ENCODE data around the gene KCTD14.
"Not testable (repeated sequence)": the region's sequence is repeated elsewhere in the genome, so short reads cannot be mapped to it uniquely, and the experiment has no call there.

The KCTD14 gene

DNA sequence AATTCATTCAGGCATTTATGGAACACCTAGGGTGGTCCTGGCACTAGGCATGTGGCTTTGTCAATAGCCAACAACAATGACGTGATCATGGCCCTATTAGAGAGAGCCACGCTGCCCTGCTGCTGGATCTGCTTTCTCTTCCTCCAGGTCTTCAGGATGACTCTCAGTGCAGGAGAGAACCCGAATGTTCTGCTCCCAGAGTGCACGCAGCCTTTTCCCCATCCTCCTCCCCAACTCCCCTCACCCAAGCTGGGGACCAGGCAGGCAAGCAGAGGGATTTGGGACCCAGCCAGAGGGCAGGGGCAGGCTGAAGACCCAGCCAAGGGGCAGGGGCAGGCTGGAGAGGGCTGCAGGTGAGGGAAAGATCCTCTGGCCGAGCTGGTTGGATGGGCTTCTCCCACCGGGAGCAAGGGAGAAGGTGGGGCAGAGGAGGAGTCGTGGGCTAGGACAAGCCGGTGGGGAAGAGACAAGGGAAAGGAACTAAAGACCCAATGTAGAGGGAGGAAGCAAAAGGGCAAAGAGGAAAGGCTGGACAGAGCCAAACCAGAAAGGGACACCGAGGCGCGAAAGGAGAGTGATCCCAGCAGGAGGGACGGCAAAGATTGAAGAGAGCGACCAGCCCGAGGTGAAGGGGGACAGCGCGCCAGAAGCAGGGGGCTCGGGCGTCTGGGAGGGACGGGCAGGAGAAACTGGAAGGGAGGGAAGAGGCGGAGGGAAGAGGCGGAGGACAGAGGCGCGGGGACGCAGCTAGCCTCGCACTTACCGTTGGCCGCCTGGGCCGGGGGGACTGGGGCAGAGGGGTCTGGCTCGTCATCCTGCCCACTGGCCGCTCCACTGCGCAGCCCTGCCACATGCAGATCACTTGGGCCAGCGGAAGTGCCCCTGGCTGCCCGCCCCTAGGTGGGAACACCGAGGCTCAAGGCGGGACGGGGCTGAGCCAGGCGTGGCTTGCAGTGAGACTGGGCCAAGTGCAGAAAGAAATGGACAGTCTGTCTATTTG lies at the start of gene KCTD14:
TSS of gene KCTD14 (minus strand) at position 880 of the 1,000 bp plus-strand sequence. CDS start at position 853, 27 bp downstream.
- no peak for DNase-seq

GRCh38 chr11:78072455-78072854 lies 49.4 kb upstream of the KCTD14 start:
- DNase-seq = no peak

DNA sequence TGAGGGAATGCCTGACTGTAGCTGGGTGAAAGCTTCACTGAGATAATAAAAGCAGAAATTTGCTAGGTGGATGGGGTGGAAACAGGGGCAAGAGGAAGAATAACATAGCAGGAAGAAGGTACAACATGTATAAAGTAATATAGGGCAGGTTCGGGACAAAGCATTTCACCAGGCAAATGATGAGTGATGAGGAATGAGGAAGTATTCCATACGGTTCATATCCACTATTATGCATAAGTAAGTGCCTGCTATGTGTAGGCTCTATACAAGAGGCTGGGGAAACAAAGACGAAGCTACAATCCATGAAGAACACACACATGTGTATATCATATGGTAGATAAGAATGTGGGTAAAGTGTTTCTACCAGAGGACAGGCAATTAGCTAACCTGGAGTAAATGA lies 48.6 kb upstream of the KCTD14 start:
- DNase-seq = no peak

GRCh38 chr11:78070621-78071020 lies 47.5 kb upstream of the KCTD14 start:
- no peak for DNase-seq

- no peak for DNase-seq
Measured at GRCh38 chr11:78069465-78069864, 46.4 kb upstream of the KCTD14 start.

- DNase-seq = no peak
Measured at GRCh38 chr11:78067704-78068103, 44.6 kb upstream of the KCTD14 start.

GRCh38 chr11:78066471-78066870 lies 43.4 kb upstream of the KCTD14 start:
- DNase-seq = no peak

- DNase-seq = no peak
Measured at GRCh38 chr11:78065203-78065602, 42.1 kb upstream of the KCTD14 start.

GRCh38 chr11:78063440-78064181 lies 40.5 kb upstream of the KCTD14 start, which contains the start of gene THRSP:
Gene THRSP, plus strand, starts transcription at chr11:78063861. Its CDS starts 21 bp downstream, at chr11:78063882.
- DNase-seq = no peak

GRCh38 chr11:78062671-78063070 lies 39.6 kb upstream of the KCTD14 start:
- DNase-seq = no peak

- no peak for DNase-seq
Measured at GRCh38 chr11:78061921-78062311, 38.8 kb upstream of the KCTD14 start.

GRCh38 chr11:78061088-78061920 lies 38.2 kb upstream of the KCTD14 start:
- no peak for DNase-seq

DNA sequence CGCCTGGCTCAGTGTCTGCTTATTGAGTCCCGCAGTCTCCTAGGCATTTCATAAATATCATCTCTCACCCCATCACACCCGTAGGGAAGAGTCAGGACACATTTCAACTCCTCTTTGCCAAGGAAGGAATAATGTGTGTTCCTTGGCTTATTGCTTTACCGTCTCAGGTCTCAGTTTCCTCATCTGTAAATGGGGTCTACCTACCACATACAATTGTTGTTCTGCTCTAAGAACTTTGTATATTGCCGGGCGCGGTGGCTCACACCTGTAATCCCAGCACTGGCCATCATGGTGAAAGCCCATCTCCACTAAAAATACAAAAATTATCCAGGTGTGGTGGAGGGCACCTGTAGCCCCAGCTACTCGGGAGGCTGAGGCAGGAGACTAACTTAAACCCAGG lies 37.5 kb upstream of the KCTD14 start:
- DNase-seq = no peak

- DNase-seq = not testable (repeated sequence)
Measured at GRCh38 chr11:78059749-78060328, 36.8 kb upstream of the KCTD14 start.

DNA sequence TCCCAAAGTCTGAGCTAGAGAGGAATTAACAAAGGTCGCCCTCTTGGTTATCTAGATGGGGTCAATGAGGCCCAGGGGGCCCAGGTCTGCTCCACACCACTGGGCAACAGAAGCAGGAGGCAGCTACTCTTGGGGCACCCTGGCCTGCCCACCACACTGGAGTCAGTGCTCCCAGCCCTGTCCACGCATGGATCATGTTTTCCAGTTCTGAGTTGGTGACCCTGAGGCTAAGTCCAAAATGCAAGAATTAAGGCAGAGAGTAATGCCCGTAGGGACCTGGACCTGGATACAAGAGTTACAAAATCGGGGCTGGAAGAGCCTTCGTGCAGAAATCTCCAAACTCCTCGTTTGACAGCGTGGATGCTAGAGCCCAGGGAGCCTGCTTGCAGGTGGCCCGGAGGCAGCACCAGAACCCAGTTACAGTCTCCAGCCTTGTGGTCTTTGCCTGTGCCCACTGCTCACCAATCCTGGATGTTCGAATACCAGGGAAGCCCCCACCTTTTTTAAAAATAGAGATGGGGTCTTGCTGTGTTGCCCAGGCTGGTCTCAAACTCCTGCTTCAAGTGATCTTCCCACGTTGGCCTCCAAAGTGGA lies 34.5 kb upstream of the KCTD14 start:
- no peak for DNase-seq

- no peak for DNase-seq
Measured at GRCh38 chr11:78056093-78056492, 33.0 kb upstream of the KCTD14 start.

- DNase-seq = no peak
Measured at GRCh38 chr11:78054971-78055370, 31.9 kb upstream of the KCTD14 start.

GRCh38 chr11:78050964-78051831 lies 28.1 kb upstream of the KCTD14 start:
- DNase-seq = no peak

DNA sequence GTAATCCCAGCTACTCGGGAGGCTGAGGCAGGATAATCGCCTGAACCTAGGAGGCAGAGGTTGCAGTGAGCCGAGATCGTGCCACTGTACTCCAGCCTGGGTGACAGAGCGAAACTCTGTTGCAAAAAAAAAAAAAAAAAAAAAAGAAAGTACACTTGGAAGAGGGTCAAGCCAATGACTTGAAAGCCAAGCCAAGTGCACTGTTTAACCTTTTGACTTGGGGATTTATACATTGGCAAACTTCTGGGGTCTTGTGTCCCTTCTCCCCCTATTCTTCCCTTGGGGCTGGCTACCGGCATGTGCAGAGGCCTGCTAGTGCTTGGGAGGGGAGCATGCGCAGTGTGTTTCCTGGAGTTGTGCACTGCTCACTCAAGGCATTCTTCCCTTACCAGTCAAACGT lies 26.3 kb upstream of the KCTD14 start:
- no peak for DNase-seq

- no peak for DNase-seq
Measured at GRCh38 chr11:78048561-78048960, 25.5 kb upstream of the KCTD14 start.

GRCh38 chr11:78046486-78046854 lies 23.4 kb upstream of the KCTD14 start:
- no peak for DNase-seq

Measured in activated CD4-positive, alpha-beta T cell treated with anti-CD3 and anti-CD28 coated beads for 4 hours (primary cell).